GF-D8 (cell line): ENCODE results near the gene CPED1.
"Not testable (repeated sequence)": the region's sequence is repeated elsewhere in the genome, so short reads cannot be mapped to it uniquely, and the experiment has no call there.

Experiments
- DNase-seq: peaks from one replicate; lab custom pipeline; 2025; lab: John Stamatoyannopoulos, UW

Gene CPED1

GRCh38 chr7:121071662-121072061, 83.2 kb downstream of the CPED1 start:
- DNase-seq: no peak

DNA sequence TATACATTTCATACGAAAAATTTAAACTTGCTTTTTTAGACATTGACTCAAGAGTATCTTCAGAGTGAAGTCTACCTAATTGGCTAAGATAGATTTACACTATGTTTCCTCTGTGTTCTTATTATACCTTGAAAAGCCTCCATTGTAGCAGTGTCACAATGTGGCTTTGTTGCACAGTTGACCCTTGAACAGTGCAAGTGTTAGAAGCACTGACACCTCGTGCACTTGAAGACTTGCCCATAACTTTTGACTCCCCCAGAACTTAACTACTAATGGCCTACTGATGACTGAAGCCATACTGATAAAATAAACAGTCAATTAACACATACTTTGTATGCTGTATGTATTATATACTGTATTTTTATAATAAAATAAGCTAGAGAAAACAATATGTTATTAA, 84.3 kb downstream of the CPED1 start:
- DNase-seq: no peak

- no peak for DNase-seq
Observed at GRCh38 chr7:121073463-121074099, 85.1 kb downstream of the CPED1 start.

GRCh38 chr7:121075424-121075841, 86.9 kb downstream of the CPED1 start:
- DNase-seq: not testable (repeated sequence)

DNA sequence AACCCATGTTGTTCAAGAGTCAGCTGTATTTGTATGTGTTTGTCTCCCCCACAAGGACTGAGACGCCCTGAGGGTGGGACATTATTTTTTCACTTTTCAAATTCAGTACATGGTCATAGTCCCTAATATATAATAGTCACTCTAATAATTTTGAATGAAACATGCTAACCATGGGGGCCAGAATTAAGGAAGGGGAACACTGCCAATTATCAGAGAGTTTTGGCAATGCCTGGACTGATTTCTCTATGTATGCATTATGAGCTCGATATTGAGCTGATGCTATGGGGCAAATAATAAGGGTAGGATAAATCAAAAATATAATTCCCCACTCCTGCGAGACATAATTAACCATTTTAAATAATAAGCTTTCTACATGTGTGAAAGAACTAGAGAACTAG, 87.4 kb downstream of the CPED1 start:
- no peak for DNase-seq

DNA sequence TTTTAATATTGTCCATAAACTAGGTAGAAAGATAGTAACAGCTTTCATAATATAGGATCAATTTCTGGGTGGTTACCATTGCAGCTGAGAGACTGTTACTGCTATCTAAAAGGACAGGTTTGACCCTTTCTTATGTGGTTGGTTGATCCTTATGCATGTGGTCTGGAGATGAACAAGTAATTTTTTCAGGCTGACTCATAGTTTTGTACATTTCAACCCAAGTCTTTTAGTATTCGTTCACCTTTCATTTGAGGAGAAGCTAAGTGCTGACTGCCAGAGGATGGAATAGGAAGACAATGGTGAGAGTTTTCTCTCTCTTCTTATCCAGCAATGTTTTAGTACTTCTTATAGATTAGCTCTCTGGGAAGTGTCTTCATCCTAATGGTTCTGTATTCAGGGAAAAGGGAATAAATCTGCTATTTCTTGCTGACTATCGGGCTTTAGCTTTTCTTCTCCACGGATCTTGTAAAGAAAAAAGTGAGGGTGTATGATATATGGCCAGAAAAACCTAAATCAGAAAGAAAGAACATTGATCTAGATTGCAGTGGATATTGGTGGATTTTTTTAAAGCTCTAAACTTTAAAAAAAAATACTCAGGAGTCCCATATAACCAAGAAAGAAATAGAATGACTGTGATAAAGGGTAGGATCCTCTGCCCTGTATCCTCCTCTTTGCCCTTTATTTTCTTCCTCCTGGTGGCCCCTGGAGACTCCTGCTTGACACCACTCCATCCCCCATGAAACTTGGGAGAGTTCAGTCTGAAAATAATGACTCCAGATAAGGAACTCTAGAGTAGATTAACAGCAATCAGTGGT, 88.0 kb downstream of the CPED1 start:
- DNase-seq: no peak

DNA sequence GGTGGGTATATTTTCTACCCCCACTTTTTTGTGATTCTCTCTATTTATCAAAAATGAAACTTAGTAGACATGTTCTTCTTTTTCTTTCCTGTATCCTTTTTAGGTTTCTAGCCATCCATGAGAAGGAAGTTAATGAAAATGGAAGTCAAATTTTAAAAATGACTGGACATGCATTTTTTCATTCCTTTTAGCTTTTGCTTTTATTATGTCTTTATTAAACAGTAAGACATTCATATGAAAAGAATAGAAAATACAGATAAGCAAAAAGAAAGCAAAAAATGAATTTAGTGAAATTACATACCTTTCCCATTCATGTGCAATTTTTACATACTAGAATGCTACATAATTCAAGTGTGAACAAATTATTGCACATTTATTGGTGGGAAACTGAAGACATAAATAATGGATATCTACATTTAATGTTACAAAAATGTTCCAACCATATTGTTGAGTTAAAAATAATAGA, 88.7 kb downstream of the CPED1 start:
- DNase-seq: no peak

- DNase-seq: no peak
Observed at GRCh38 chr7:121078701-121079227, 90.3 kb downstream of the CPED1 start.

- no peak for DNase-seq
Observed at GRCh38 chr7:121079425-121080169, 91.1 kb downstream of the CPED1 start.

DNA sequence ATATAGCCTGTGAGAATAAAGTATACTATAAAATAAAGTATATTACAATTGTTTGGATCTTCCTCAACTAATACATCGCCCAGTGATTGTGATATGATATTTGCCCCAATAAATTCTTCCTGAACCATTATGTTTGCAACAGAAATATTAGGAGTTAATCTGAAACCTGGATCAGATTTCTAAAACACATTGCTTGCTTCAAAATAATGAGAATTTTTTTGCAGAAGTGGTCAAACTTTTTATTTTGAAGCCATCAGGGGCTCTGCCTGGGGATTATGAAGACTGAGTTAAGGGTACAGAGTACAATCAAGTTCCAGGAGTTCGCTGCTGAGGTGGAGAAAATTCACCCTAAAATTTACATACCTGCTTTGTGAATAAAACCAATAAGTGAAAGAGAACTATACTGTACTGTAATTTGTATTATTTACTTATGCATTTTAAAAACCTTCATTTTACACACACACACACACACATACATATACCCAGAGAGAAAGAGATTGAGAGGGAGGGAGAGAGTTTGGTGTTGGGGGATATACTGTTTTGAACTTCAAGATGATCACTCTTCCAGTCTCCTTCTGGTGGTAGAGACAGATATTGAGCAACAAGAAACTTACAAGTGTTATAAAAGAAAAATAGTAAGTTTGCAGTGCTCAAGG, 91.9 kb downstream of the CPED1 start:
- DNase-seq: no peak

DNA sequence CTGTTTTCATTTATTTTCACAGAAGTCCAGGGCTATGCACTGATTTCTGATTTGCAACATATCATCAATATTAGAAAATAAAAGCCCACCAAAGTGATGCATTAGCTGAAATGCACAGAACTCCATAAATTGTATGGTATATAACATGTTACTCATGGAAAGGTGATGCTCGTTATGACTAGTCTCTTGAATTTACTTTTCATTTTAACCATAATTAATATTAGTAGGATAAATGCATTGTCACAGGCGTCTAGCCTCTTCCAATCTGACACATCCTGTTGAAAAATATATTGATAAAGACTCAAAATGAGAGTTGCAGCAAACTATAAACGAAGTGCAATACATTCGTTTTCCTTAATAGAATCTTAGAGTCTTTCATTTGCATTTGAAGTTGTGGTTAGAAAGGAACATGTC, 92.4 kb downstream of the CPED1 start:
- no peak for DNase-seq

- DNase-seq: peak; percentile 1
Observed at GRCh38 chr7:121081327-121081936, 92.9 kb downstream of the CPED1 start.

- no peak for DNase-seq
Observed at GRCh38 chr7:121082400-121083101, 94.0 kb downstream of the CPED1 start.

DNA sequence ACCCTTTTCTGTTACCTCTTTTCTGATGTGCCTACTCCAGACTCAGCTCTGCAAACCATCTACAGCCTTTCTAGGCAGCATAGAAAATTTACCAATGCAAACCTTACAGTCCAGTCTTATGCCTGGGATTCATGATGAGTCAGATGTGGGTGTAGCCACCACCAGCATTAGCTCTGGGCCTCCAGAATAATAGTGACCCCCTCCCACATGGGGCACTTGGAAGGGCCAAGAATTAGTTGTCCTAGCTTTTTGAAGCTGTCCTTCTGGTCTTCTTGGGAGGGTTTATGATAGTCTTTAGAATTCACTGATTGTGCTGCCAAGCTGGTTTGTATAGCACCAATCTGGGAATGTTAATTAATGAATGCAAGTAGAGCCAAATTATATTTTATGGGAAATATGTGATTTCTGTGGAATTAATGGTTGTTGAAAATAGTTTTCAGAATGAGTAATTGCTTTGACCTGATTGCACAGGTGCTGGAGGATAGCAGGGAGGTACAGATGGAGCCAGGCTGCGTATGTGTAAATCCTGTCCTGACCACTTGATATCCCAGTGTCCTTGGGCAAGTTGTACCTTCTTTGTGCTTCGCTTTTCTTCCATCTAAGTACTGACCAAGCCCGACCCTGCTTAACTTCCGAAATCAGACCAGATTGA, 94.8 kb downstream of the CPED1 start:
- DNase-seq: no peak

DNA sequence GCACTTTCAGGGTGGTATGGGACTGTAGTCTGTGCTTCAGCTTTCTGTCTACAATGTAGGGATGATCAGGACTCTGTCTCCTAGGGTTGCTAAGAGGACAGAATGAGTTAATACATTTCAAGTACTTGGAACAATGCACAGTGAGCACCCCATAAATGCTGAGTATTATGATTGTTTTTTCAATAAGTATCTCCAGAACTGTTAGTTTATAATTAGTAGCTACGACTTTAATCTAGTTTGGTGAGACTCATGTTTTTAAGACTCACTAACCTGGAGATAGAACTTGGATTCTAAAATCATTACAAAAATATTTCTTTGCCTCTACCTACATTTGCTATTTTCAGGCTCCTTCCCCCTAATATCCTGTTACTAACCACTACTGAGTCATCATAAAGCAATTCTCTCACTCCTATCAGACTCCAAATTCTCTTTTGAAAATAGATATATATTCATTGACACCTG, 95.3 kb downstream of the CPED1 start:
- no peak for DNase-seq

DNA sequence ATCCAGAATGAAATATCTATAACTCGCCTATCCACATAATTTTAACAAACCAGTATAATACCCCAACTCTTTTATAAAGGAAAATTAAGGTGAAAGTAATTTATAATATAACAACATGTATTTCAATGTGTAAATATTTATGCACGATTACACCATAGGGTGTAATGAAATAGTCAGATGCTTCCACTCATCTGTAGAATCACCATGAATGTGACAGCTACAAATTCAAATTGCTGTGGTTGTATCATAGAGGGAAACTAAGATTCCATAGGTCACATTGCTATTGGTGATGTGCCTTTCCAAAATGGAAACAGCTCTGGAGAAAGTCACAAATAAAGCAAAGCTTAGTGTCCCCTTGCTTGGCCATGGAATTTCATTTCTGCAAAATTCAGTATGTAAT, 95.7 kb downstream of the CPED1 start:
- no peak for DNase-seq

GRCh38 chr7:121084748-121085336, 96.3 kb downstream of the CPED1 start:
- DNase-seq: no peak

GRCh38 chr7:121085922-121086321, 97.4 kb downstream of the CPED1 start:
- no peak for DNase-seq

GRCh38 chr7:121088870-121089269, 100.4 kb downstream of the CPED1 start:
- no peak for DNase-seq

DNA sequence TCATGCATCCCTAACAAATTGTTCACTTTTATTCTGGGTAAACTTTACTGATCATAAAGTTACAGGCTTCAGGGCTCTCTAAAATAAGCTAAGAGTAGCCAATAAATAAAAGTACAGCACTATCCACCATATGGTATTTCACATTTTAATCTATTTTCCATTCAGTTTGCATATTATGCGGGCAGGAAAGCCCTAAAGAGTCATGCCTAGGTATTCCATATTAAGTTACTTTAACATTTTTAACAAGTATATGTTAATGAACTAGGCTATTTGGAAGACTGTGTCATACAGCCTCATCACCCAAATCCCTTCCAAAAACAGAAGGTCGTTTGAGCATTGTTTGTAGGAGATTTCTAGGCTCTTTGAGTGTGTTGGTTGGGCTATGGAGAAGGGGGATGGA, 106.3 kb downstream of the CPED1 start:
- DNase-seq: no peak
